SK-N-SH treated with all-trans-retinoic acid at 6 μM for 48 hours (cell line): Measurements from ENCODE around the gene TPM4.

Experiments
- ATAC-seq: fragments of 200-7000 bp; cut with Tn5 transposase; 3 replicates; pipeline ENCODE4 v1.9.1; 2020; ENCODE audit warnings: mild to moderate bottlenecking, moderate library complexity
- ARNTL ChIP-seq: fragments of 450-650 bp; formaldehyde crosslinking; IDR thresholded peaks from 2 replicates; pipeline ENCODE4 v1.5.0; 2020; ENCODE audit warnings: low read depth, mild to moderate bottlenecking, moderate library complexity, borderline replicate concordance
- CSDC2 ChIP-seq: fragments of 250-450 bp; sonication (Bioruptor Pico); IDR thresholded peaks from 2 replicates; pipeline ENCODE4 v1.5.0; 2020; ENCODE audit warnings: mild to moderate bottlenecking, moderate library complexity
- ESRRG ChIP-seq: fragments of 250-450 bp; sonication (Bioruptor Pico); IDR thresholded peaks from 2 replicates; pipeline ENCODE4 v1.6.1; 2021; ENCODE audit warnings: mild to moderate bottlenecking
- ISL1 ChIP-seq: fragments of 250-450 bp; sonication (Bioruptor Pico); IDR thresholded peaks from 2 replicates; pipeline ENCODE4 v2.1.2; 2022; ENCODE audit warnings: mild to moderate bottlenecking, moderate library complexity
- OSR1 ChIP-seq: fragments of 250-450 bp; sonication (Bioruptor Pico); IDR thresholded peaks from 2 replicates; pipeline ENCODE4 v1.8.0; 2022; ENCODE audit warnings: moderate library complexity, mild to moderate bottlenecking, inconsistent platforms
- PPARA ChIP-seq: fragments of 250-450 bp; sonication (Bioruptor Pico); IDR thresholded peaks from 2 replicates; pipeline ENCODE4 v1.5.0; 2020; ENCODE audit warnings: mild to moderate bottlenecking, borderline replicate concordance
- TCF4 ChIP-seq: fragments of 250-450 bp; sonication (Bioruptor Pico); IDR thresholded peaks from 2 replicates; pipeline ENCODE4 v1.8.0; 2021; ENCODE audit warnings: mild to moderate bottlenecking, moderate library complexity, borderline replicate concordance
- TOX ChIP-seq: fragments of 250-450 bp; sonication (Bioruptor Pico); IDR thresholded peaks from 2 replicates; pipeline ENCODE4 v1.8.0; 2021; ENCODE audit warnings: mild to moderate bottlenecking, moderate library complexity, borderline replicate concordance
- ZC3H10 ChIP-seq: fragments of 250-450 bp; sonication (Bioruptor Pico); IDR thresholded peaks from 2 replicates; pipeline ENCODE4 v1.5.1; 2021; ENCODE audit warnings: mild to moderate bottlenecking, moderate library complexity
- ZFP3 ChIP-seq: fragments of 250-450 bp; sonication (Bioruptor Pico); IDR thresholded peaks from 2 replicates; pipeline ENCODE4 v1.5.0; 2020; ENCODE audit warnings: mild to moderate bottlenecking, moderate library complexity
- ZFP30 ChIP-seq: fragments of 450-650 bp; formaldehyde crosslinking; IDR thresholded peaks from 2 replicates; pipeline ENCODE4 v1.5.0; 2022; ENCODE audit warnings: mild to moderate bottlenecking, moderate library complexity
- ZNF565 ChIP-seq: fragments of 450-650 bp; formaldehyde crosslinking; conservative IDR thresholded peaks from 2 replicates; pipeline ENCODE4 v1.5.0; 2020; ENCODE audit warnings: low read depth, mild to moderate bottlenecking, moderate library complexity
- ZNF70 ChIP-seq: fragments of 450-650 bp; formaldehyde crosslinking; IDR thresholded peaks from 2 replicates; pipeline ENCODE4 v1.5.0; 2020; ENCODE audit warnings: mild to moderate bottlenecking, moderate library complexity
- TF ChIP-seq, protein P1 (sequence below): fragments of 250-450 bp; sonication (Bioruptor Pico); IDR thresholded peaks from 2 replicates; pipeline ENCODE4 v1.5.0; 2020; ENCODE audit warnings: mild to moderate bottlenecking, moderate library complexity
- TF ChIP-seq, protein P2 (sequence below): fragments of 250-450 bp; sonication (Bioruptor Pico); IDR thresholded peaks from 2 replicates; pipeline ENCODE4 v1.5.1; 2020; ENCODE audit warnings: low read depth, mild to moderate bottlenecking, moderate library complexity
- TF ChIP-seq, protein P3 (sequence below): fragments of 250-450 bp; sonication (Bioruptor Pico); IDR thresholded peaks from 2 replicates; pipeline ENCODE4 v1.5.1; 2021; ENCODE audit warnings: mild to moderate bottlenecking, moderate library complexity
- TF ChIP-seq, protein P4 (sequence below): fragments of 250-450 bp; sonication (Bioruptor Pico); IDR thresholded peaks from 2 replicates; pipeline ENCODE4 v1.8.0; 2020; ENCODE audit warnings: mild to moderate bottlenecking, moderate library complexity, borderline replicate concordance

The TPM4 gene

DNA sequence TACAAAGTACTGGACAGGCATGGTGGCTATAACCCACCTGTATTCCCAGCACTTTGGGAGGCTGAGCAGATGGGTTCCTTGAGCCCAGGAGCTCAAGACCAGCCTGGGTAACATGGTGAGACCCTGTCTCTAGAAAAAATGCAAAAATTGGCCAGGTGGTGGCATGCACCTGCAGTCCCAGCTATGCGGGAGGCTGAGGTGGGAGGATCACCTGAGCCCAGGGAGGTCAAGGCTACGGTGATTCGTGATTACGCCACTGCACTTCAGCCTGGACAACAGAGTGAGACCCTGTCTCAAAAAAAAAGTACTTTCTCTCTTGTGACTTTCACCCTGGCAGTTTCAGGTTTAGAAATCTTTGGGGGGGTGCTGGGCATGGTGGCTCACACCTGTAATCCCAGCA lies 24.2 kb downstream of the TPM4 start:
- TF ChIP-seq, protein P1, sequence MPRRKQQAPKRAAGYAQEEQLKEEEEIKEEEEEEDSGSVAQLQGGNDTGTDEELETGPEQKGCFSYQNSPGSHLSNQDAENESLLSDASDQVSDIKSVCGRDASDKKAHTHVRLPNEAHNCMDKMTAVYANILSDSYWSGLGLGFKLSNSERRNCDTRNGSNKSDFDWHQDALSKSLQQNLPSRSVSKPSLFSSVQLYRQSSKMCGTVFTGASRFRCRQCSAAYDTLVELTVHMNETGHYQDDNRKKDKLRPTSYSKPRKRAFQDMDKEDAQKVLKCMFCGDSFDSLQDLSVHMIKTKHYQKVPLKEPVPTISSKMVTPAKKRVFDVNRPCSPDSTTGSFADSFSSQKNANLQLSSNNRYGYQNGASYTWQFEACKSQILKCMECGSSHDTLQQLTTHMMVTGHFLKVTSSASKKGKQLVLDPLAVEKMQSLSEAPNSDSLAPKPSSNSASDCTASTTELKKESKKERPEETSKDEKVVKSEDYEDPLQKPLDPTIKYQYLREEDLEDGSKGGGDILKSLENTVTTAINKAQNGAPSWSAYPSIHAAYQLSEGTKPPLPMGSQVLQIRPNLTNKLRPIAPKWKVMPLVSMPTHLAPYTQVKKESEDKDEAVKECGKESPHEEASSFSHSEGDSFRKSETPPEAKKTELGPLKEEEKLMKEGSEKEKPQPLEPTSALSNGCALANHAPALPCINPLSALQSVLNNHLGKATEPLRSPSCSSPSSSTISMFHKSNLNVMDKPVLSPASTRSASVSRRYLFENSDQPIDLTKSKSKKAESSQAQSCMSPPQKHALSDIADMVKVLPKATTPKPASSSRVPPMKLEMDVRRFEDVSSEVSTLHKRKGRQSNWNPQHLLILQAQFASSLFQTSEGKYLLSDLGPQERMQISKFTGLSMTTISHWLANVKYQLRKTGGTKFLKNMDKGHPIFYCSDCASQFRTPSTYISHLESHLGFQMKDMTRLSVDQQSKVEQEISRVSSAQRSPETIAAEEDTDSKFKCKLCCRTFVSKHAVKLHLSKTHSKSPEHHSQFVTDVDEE, result no peak
- TF ChIP-seq ZC3H10 (CRISPR knock-in tag), result no peak
- no peak for TF ChIP-seq TOX
- TF ChIP-seq ESRRG (CRISPR knock-in tag), result no peak
- TF ChIP-seq ZNF565, result no peak
- TF ChIP-seq, protein P2, sequence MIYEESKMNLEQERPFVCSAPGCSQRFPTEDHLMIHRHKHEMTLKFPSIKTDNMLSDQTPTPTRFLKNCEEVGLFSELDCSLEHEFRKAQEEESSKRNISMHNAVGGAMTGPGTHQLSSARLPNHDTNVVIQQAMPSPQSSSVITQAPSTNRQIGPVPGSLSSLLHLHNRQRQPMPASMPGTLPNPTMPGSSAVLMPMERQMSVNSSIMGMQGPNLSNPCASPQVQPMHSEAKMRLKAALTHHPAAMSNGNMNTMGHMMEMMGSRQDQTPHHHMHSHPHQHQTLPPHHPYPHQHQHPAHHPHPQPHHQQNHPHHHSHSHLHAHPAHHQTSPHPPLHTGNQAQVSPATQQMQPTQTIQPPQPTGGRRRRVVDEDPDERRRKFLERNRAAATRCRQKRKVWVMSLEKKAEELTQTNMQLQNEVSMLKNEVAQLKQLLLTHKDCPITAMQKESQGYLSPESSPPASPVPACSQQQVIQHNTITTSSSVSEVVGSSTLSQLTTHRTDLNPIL (CRISPR knock-in tag), result no peak
- TF ChIP-seq ISL1, result no peak
- ATAC-seq, result no peak

DNA sequence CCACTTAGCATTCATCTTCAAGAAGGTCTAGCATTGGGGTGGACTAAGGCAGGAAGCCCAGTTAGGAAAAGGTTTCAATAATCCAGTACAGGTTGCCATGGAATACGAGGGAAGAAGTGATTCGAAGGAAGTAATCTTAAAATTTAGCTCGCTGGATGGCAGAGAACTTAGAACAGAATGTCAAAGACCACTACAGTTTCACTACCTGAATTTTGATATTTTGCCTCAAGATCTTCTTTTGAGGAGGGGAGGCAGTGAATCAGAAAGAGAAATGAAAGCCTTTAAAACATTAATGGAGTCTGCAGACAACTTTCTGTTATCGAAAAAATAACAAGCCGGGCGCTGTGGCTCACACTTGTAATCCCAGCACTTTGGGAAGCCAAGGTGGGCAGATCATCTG lies 28.4 kb downstream of the TPM4 start:
- TF ChIP-seq ZNF70 (no peak), ZNF565 (no peak)
- ATAC-seq, result no peak; the same call in 2 of the 3 replicates

DNA sequence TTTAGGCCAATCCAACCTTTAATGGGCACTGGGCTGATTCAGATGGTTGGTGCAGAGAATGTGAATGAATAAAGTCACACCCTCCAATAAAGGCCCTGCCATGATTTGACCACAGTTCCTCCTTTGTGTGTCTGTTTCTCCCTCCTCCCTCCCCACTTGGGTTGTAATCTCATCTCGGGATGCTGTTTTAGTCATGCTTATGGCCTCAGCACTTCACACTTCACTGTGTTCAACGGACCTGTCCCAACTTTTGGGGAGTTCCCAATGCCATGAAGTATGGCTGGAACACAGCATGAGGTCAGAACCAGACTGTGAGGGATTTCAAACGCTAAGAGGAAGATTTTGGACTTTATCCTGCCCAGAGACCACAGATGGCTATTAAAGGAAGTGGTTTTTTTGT lies 29.8 kb downstream of the TPM4 start:
- no peak for TF ChIP-seq ARNTL (CRISPR knock-in tag)
- TF ChIP-seq, protein P3, sequence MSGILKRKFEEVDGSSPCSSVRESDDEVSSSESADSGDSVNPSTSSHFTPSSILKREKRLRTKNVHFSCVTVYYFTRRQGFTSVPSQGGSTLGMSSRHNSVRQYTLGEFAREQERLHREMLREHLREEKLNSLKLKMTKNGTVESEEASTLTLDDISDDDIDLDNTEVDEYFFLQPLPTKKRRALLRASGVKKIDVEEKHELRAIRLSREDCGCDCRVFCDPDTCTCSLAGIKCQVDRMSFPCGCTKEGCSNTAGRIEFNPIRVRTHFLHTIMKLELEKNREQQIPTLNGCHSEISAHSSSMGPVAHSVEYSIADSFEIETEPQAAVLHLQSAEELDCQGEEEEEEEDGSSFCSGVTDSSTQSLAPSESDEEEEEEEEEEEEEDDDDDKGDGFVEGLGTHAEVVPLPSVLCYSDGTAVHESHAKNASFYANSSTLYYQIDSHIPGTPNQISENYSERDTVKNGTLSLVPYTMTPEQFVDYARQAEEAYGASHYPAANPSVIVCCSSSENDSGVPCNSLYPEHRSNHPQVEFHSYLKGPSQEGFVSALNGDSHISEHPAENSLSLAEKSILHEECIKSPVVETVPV (CRISPR knock-in tag), result no peak
- no peak for TF ChIP-seq OSR1 (CRISPR knock-in tag)
- TF ChIP-seq ESRRG (CRISPR knock-in tag), result no peak
- no peak for TF ChIP-seq PPARA
- TF ChIP-seq, protein P4, sequence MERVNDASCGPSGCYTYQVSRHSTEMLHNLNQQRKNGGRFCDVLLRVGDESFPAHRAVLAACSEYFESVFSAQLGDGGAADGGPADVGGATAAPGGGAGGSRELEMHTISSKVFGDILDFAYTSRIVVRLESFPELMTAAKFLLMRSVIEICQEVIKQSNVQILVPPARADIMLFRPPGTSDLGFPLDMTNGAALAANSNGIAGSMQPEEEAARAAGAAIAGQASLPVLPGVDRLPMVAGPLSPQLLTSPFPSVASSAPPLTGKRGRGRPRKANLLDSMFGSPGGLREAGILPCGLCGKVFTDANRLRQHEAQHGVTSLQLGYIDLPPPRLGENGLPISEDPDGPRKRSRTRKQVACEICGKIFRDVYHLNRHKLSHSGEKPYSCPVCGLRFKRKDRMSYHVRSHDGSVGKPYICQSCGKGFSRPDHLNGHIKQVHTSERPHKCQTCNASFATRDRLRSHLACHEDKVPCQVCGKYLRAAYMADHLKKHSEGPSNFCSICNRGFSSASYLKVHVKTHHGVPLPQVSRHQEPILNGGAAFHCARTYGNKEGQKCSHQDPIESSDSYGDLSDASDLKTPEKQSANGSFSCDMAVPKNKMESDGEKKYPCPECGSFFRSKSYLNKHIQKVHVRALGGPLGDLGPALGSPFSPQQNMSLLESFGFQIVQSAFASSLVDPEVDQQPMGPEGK (CRISPR knock-in tag), result no peak
- TF ChIP-seq CSDC2, result no peak
- no peak for TF ChIP-seq ZFP3 (CRISPR knock-in tag)
- no peak for TF ChIP-seq TCF4
- no peak for TF ChIP-seq ZNF565
- no peak for TF ChIP-seq TOX
- TF ChIP-seq ZFP30, result no peak
- TF ChIP-seq, protein P1, result no peak
- TF ChIP-seq, protein P2 (CRISPR knock-in tag), result no peak
- ATAC-seq, result peak; percentile 18; the same call in 2 of the 3 replicates
